NCI-H1694 treated with DMSO at 0.1 percent for 48 hours (cell line): ENCODE measurements around the gene KRTAP26-1.

Experiments used
- DNase-seq: peaks from one replicate; lab custom pipeline; 2025; lab: John Stamatoyannopoulos, UW

KRTAP26-1 gene

GRCh38 chr21:30320215-30320614 lies at the start of gene KRTAP26-1:
Gene KRTAP26-1 (minus strand): TSS chr21:30320315. CDS start chr21:30320035, 280 bp downstream.
- no peak for DNase-seq

DNA sequence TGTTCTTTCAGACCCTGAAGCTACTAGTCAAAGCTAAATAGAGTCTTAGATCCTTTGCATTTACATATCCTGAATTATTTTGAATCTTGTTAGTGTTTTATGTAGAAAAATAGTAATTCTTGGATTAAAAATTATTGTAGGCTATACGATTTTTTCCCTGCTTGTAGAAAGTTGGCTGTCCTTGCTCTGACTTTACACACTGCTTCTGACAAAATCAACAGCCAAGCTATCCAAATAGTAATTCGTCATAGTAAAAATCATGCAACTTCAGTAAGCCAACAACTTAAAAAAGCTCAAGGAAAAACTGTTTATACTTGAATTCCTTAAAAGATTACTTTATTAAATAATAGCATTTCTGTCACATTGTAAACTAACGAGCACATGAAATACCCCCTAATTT lies 35.8 kb upstream of the KRTAP26-1 start:
- no peak for DNase-seq

DNA sequence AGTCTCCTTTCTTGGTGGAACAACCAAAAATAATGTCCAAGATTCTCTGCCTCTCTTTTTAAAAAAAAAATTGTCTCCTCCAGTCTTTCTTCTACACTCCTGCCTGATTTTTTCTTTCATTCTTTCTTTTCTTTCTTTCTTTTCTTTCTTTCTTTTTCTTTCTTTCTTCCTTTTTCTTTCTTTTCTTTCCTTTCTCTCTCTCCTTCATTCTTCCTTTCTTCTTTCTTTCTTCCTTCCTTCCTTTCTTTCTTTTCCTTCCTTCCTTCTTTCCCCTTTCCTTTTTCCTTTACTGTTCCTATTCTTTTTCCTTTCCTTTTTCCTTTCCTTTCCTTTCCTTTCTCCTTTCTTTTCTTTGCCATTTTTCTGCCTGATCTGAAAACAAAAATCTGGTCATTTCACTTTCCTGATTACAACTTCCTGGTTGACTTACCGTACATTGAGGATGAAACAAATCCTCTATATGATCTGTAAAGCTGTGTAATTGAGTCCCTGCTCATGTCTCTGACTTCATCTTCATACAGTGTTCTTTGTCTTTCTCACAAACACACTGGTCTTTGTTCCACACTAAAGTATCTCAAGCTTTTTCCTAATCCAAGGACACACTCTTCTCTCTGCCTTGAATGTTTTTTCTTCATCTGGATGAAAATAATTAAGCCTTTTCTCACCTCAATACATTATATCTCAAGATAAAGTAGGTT lies 34.3 kb upstream of the KRTAP26-1 start:
- DNase-seq = no peak

DNA sequence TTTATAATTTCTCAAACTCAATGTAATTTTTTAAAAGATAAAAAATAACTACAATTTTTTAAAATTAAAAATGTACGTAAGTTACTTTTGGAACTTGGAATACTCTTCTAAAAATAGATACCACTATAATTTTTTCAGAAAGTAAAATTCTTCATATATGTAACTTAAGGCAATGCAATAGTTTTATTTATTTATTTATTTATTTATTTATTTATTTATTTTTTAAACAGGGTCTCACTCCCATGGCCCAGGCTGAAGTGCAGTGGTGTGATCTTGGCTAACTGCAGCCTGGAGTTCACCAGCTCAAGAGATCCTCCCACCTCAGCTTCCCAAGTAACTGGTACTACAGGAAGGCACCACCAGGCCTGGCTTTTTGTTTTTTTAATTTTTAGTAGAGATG lies 31.4 kb upstream of the KRTAP26-1 start:
- no peak for DNase-seq

DNA sequence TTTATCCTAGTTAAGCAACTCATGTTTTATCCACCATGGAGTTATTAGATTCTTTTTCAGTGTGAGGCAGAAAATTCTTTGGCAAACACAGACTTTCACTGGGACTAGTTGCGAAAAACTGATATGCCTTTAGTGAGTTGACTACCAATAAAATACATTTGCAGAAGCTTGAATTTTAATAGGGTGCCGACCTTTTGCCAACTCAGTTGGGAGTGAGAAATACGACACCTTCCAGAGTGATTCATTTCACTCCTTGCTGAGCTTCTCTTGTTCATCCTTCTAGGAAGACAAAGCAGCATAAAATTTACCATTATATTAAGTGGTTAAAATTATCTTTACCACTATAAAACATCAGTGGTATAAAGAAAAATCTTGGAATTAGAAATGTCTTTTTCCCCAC lies 29.5 kb upstream of the KRTAP26-1 start:
- DNase-seq = no peak

GRCh38 chr21:30348506-30348905 lies 28.4 kb upstream of the KRTAP26-1 start, which contains the start of gene KRTAP23-1:
Gene KRTAP23-1 (minus strand): TSS chr21:30348606. CDS start chr21:30348606, 0 bp downstream.
- DNase-seq = no peak

DNA sequence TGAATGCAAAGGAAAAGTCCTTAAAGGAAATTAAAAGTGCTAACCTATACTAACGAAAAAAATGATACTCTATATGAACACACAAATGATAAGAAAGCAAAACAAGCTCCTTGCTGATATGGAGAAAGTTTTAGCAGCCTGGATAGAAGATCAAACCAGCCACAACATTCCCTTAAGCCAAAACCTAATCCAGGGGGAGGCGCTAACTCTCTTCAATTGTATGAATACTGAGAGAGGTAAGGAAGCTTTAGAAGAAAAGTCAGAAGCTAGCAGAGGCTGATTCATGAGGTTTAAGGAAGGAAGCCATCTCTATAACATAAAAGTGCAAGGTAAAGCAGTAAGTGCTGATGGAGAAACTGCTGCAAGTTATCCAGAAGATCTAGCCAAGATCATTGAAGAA lies 24.9 kb upstream of the KRTAP26-1 start:
- no peak for DNase-seq

GRCh38 chr21:30340714-30341573 lies 20.8 kb upstream of the KRTAP26-1 start:
- DNase-seq = peak; percentile 21

DNA sequence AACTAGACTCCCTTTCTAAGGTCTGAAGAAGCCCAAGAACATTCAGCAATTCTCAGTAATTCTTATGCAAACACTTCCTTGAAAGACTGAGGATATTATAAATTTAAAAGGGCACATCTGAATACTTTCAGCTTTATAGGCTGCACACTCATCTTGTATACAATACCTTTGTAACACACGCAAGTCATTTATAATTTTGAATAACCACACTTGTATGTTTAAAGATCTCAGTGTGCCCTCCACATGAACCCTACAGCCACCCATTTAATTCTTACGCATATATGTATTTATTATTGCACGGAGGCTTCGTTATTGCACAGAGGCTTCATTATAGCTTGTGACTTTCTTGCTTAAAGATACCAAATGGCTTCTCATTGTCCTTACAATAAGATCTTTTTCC lies 18.6 kb upstream of the KRTAP26-1 start:
- no peak for DNase-seq

DNA sequence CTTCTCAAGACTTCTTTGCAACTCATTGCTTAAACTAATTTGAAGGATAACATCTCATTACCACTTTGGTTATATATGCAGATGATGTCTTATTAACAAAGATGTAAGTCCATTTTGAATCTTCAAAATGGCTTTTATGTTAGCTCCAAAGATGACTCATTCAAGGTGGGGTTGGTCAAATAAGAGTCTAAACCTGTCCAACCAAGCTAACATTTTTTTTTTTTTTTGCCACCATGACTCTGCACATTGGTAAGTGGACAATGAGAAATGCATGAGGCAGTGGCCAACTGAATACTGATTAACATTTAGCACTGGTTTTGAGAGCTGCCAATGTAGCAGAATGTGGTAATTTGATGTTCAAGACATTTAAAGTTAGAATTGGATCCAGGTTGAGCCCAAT lies 17.7 kb upstream of the KRTAP26-1 start:
- no peak for DNase-seq

DNA sequence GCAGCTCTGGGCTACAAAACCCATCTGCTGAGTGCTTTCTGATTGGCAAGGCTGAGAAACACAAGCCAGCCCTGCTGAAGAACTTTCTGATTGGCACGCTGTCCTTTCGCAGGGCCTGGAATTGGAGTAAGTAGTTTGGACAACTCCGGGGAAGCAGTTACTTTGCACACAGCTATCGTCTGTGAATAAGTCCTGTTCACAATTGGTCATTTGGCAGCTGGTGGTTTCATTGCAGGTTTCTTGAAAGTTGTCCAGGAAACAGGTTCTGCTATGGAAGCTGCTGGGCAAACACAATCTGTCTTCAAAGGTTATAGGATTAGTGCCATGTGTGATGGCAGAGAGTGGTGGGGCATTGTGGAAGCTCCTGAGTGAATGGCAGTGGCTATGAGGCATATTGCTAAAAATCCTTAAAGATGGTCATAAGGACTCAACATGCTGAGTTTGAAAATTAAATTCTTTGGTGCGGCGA lies 17.2 kb upstream of the KRTAP26-1 start, which contains the start of gene KRTAP27-1:
TSS of gene KRTAP27-1 (minus strand) at position 419 of the 469 bp plus-strand sequence. CDS start at position 393, 26 bp downstream.
- DNase-seq = no peak

- no peak for DNase-seq
Observed at GRCh38 chr21:30336596-30336995, 16.5 kb upstream of the KRTAP26-1 start.

DNA sequence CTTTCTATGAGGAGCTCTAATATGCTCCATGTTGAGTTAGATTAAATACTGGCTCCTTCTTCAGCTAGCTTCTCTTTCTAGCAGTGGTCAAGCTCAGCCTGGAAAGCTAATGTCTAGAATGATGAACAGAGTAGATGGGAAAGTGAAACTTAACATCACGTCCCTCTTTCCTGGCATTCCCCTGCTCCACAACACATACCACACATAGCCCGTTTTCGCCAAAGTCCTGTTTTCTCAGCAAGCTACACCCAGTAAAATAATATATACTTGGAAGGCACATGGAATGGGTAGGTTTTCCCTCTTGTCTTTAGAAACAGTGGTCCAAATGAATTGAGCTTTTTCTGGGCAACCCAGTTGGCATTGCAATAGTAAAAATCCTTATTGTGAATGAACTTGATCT lies 13.6 kb upstream of the KRTAP26-1 start:
- no peak for DNase-seq

GRCh38 chr21:30332681-30333080 lies 12.6 kb upstream of the KRTAP26-1 start:
- no peak for DNase-seq

DNA sequence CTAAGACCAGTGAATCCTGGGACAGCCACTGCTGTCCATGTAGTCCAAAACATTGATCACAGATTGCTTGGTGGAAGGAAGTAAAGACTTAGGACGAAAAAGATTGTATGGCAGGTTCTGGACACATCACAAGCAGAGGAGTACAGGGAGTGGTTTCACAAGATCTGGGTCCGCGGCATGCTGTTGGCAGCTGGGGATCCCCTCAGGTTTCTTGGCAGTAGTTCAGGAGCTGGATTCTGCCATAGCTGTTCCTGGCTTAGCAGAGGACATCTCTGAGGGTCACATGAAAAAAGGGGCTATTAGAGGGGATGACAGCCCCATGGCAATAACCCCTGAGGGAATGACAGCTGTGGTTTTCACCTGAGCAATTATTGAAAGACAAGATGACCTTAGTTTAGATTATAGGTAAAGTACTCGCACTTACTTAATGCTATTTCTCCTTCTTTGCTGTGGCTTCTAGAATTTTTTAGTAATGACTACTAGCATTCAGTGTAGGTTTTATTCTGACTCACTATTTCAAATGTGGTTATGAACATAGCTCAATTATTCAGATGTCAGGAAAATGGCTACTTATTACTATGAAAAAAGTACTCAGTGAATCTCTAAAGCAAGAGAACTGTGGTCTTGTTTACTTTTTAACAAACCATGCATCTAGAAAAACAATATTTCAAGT lies 9.2 kb upstream of the KRTAP26-1 start:
- DNase-seq = no peak

DNA sequence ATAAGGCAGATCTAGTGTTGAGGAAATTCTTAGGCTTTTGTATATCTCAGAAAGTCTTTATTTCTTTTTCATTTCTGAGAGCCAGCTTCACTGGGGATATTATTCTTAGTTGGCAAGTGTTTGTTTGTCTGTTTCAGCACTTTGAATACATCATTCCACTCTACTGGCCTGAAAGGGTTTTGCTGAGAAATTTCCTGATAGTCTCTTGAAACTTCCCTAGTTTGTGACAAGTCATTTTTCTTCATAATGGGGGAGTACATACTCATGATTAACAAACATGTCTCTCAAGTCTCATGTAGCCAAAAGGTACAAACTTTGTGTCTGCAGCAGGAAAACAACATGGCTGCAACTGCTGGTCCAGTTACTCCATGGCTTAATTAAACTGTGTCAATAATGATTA lies 6.3 kb upstream of the KRTAP26-1 start:
- DNase-seq = no peak

GRCh38 chr21:30315701-30316100 lies 4.4 kb downstream of the KRTAP26-1 start:
- DNase-seq = no peak

- DNase-seq = no peak
Observed at GRCh38 chr21:30306884-30307283, 13.2 kb downstream of the KRTAP26-1 start.

DNA sequence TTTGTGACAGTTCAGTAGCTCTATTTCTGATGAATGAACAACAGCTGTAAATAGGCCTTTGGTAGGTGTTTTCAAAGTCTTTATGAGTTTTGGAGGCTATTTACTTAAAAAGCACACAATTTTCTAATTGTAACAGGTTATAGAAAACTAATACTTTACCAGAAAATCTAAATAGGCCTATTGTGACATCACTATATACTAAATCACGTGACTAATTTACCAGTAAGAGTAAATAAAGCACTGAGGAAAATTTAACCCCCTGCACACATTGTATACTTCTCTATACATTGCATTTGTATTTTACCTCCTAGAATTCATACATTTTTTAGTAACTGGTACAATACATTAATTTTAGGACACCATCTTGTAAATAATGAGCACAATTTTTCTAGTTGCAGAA lies 15.0 kb downstream of the KRTAP26-1 start:
- DNase-seq = no peak

DNA sequence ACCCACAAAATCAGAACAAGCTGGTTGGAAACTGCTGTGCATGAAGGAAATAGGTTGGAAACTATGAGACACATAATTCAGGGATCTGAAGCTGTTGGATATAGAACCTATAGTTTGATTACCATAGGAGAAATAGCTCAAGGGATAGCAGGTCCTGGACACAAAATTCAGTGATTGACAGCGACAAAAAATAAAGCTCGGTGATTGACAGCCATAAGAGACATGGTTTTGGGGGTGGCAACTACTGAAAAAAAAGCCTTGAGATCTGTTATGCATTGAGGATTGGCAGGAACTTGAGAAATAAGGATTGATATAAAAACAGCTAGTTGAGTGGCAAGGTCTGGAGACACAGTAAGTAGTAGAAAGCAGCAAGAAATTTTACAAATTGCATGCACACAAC lies 30.9 kb downstream of the KRTAP26-1 start, which contains the start of gene KRTAP25-1:
TSS of gene KRTAP25-1 (minus strand) at position 300 of the 400 bp plus-strand sequence. CDS start at position 276, 24 bp downstream.
- no peak for DNase-seq

DNA sequence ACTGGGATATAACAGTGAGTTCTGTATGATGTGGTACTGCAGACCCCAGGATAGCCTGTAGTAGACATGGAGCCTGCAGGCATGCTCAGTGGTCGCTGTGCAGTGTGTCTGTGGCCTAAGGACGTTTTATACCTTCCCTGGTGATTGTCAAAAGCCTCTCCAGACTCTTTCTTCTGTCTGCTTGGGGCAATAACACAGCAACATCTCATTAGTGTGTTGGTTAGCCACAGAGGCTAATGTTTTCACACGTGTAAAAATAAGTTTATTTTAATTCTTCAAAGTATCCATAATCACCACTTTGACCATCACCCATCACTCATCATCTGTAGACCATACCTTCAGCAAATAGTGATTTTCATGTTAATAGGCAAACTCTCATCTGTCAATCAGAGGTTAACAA lies 37.3 kb downstream of the KRTAP26-1 start, which contains the start of gene KRTAP24-1:
TSS of gene KRTAP24-1 (minus strand) at position 101 of the 400 bp plus-strand sequence. CDS start at position 83, 18 bp downstream.
- DNase-seq = no peak

GRCh38 chr21:30271611-30272010 lies 48.5 kb downstream of the KRTAP26-1 start:
- DNase-seq = no peak
